NCI-H526 (cell line): ENCODE measurements around the gene CLIP1.
A peak's percentile ranks its signal among the peaks of the same experiment; 100 is the strongest.
"Not testable (repeated sequence)": the region's sequence is repeated elsewhere in the genome, so short reads cannot be mapped to it uniquely, and the experiment has no call there.

Experiments
- DNase-seq, 2 experiments: peaks; one replicate each; lab custom pipeline; 2025; lab: John Stamatoyannopoulos, UW

CLIP1 gene

DNA sequence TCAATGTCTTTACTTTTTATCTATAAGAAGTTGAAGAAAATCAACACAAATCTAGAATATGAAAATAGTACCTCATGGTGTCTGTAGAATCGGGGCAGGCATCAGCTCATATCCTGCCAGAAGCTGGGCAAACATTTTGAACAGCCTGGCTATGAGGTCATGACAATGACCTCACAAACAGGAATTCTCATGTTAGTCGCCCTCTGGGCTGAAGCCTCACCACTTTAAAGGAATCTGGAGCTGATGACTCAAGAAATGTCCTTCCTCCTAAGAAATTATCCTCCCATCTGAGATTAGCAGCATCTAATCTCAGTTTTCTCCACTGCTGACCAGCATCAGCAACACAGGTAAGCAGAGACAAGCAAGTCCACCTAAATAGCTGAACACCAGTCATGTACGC is 27.1 kb downstream of the CLIP1 start:
- DNase-seq = no peak

GRCh38 chr12:122394626-122395194 is 27.8 kb downstream of the CLIP1 start:
- no peak for DNase-seq

- DNase-seq = no peak
Measured at GRCh38 chr12:122393817-122394216, 28.7 kb downstream of the CLIP1 start.

DNA sequence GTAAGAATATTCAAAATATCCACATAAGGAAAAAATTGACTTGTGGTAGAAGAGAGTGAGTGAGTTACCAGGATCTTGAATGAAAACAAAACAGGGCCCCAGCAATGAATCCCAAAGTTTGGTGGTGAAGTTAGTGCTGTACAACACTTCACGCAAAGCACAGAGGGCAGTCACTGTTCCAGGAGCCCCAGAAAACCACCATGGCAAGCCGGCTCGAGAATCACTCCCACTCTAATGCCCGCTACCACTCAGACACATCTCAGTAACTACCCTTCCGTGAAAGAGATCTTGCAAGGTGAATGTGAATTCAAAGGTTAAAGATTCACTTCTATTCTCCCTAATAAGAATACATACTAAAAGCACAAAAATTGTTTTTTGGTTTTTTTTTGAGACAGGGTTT is 30.1 kb downstream of the CLIP1 start:
- no peak for DNase-seq

GRCh38 chr12:122389677-122390076 is 32.8 kb downstream of the CLIP1 start:
- DNase-seq = no peak

- no peak for DNase-seq
Measured at GRCh38 chr12:122387887-122388286, 34.6 kb downstream of the CLIP1 start.

GRCh38 chr12:122385171-122386016 is 37.1 kb downstream of the CLIP1 start:
- no peak for DNase-seq

DNA sequence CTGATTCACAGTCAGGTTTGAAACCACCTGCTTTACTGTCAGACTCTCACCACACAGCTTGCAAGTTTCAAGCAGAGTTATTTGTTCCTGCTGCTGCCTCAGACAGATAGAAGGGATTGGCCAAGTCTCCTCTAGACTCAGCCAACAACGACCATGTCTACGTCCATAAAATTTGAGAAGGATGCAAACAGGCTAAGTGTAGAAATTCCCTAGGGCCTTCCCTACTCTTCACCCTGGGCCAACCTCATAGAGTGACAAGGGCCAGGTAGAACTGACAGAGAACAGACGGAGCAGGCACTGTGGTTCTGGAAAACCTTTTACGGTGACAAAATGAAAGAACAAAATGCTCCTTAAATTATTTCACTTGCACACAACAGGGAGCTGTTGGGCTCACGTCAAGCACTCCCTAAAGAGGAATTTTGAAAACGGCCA is 39.5 kb downstream of the CLIP1 start:
- DNase-seq = no peak

DNA sequence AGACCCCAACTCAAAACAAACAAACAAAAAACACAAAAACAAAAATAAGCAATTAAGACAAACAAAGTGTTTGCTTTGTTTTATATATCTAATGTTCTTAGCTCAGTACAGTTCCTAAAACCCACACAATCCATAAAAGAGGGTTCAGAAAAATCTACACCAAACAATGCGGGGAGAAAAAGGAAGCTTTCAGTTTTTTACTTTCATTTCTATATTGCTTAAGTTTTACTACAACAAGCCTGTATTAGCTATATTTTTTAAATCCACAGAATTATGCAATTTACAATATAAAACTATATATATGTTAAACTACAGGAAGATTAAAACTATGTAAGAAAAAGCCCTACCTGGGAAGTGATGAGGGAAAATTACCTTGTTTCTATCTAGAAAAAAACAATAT is 41.4 kb downstream of the CLIP1 start:
- no peak for DNase-seq

DNA sequence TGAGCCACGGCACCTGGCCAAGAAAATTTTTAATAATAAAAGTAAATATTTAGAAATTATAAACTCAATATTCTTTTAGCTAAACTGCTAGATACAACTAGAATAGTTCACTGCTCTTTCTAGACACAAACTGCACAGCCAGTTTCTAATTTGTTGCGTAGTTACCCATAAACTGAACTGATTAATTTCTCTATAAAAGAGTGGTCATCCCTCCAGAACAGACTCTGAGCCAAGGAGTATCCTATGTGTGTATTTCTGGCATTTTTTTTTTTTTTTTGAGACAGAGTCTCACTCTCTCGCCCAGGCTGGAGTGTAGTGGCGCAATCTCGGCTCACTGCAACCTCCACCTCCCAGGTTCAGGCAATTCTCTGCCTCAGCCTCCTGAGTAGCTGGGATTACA is 45.7 kb downstream of the CLIP1 start:
- DNase-seq = not testable (repeated sequence)

DNA sequence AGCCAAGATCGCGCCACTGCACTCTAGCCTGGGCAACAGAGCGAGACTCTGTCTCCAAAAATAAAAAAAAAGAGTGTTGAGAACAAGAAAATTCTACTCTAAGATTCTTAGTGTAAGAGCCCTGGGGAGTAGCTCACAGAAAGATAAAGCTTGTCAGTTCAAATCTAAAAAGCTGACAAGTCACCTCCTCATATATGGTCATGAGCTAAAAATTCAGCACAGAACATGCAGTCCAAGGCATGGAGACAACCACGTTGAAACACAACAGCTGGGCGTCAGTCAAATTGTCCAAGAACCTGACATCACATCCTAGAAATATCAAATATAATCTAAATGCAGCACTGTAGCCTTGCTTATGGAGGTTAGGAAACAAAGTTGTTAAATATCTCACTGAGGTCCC is 47.8 kb downstream of the CLIP1 start:
- DNase-seq = no peak

- DNase-seq = no peak
Measured at GRCh38 chr12:122371475-122372045, 50.9 kb downstream of the CLIP1 start.

DNA sequence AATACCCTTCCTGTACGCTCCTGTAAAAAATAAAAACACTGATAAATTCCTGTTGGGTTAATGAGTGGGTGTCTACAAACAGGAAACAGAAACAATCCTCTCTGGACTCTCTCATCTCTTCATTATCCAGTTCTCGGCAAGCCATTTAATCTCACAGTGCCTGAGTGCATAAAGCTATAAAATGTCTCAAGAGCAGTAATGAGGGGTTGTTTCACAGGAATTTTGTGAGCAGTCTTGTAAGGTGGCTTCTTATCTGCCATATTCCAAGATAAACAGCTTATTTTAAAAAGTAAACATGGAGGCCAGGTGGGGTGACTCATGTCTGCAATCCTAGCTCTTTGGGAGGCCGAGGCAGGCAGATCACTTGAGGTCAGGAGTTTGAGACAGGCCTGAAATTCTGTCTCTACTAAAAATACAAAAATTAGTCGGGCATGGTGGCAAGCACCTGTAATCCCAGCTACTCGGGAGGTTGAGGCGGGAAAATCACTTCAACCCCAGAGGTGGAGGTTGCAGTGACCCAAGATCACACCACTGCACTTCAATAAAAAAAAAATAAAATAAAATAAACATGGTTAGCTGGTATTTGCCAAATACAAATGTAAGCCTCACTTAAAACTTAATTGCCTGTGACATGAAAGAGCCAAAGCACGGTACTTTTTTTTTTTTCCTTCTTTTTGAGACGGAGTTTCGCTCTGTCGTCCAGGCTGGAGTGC is 54.0 kb downstream of the CLIP1 start:
- DNase-seq = no peak

DNA sequence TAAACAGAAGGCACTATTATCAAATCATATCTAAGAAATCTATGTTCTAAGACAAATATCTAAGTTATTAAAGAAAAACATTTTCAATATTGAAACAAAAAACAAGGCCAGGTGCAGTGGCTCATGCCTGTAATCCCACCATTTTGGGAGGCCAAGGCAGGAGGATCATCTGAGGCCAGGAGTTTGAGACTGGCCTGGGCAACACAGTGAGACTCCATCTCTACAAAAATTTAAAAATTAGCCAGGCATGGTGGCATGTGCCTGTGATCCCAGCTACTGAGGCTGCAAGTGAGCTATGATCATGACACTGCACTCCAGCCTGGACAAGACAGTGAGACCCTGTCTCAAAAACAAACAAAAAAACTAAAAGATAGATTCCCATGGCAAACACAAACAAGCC is 54.8 kb downstream of the CLIP1 start:
- DNase-seq = not testable (repeated sequence)

- no peak for DNase-seq
Measured at GRCh38 chr12:122366685-122367475, 55.6 kb downstream of the CLIP1 start.

GRCh38 chr12:122365226-122365625 is 57.2 kb downstream of the CLIP1 start:
- DNase-seq = not testable (repeated sequence)

GRCh38 chr12:122363782-122364181 is 58.7 kb downstream of the CLIP1 start:
- DNase-seq = no peak

DNA sequence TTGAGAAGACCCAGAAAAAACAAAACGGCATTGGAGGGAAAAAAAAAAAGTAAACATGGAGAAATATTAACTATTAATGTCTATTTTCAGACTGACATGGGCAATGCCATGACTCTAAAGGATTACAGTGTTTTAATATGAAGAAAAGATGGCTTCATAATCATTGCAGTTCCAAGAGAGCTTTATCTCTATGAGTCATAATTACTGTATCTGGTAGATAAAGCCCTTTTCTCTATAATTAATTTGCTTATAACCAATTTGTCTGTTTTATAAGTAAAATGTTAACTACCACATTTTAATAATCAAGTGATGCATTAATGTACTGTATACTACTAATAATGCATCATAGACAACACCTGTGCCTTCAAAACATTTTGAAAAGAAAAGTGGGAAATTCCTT is 59.7 kb downstream of the CLIP1 start:
- no peak for DNase-seq

GRCh38 chr12:122358403-122358802 is 64.1 kb downstream of the CLIP1 start:
- DNase-seq = not testable (repeated sequence)

GRCh38 chr12:122357536-122357935 is 64.9 kb downstream of the CLIP1 start:
- DNase-seq = not testable (repeated sequence)

DNA sequence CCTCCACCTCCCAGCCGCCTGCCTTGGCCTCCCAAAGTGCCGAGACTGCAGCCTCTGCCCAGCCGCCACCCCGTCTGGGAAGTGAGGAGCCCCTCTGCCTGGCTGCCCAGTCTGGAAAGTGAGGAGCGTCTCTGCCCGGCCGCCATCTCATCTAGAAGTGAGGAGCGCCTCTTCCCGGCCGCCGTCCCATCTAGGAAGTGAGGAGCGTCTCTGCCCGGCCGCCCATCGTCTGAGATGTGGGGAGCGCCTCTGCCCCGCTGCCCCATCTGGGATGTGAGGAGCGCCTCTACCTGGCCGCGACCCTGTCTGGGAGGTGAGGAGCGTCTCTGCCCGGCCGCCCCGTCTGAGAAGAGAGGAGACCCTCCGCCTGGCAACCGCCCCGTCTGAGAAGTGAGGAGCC is 65.5 kb downstream of the CLIP1 start:
- DNase-seq = not testable (repeated sequence)

- DNase-seq = peak; percentile 26 to 63
Measured at GRCh38 chr12:122356192-122356635, 66.3 kb downstream of the CLIP1 start.
